GM18873 (cell line): ENCODE data around the gene RET.

ENCODE experiments used
- ATAC-seq: cut with Tn5 transposase; IDR thresholded peaks from one replicate; pipeline ENCODE4 v1.9.1; 2021; ENCODE audit warnings: mild to moderate bottlenecking, moderate library complexity, moderate number of reproducible peaks; ENCODE audit not compliant: unreplicated experiment, low FRiP score

RET gene

DNA sequence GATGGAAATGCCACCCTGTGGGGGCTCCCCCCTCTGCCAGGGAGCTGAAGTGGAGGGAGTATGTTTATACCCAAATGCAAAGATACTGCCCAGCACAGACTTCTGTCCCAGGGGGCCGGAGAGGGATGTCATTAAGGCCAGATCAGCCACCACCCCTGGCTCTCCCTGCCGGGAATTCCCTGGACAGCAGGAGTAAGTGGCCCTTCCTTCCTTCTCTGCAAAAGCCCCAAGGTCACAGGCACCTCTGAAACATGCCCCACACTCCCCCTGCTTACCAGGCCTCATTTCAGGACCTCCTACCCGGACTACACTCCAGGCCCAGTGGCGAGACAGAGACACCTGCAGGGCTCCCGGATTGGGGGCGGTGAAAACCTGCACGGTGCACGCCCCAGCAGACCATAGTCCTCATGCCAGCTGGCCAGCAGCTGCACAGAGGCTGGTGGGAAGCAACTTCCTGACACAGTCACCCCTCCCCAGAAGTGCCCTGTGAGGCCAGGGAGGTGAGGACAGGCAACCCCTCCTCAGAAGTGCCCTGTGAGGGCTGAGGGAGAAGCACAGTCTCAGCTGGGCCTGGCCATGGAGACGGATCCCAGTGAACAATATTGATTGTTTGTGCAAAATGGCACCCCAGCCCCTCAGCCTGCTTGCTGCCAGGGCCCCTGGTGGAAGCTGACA is 33.0 kb upstream of the RET start:
- no peak for ATAC-seq

GRCh38 chr10:43044448-43044921 is 32.4 kb upstream of the RET start:
- no peak for ATAC-seq

GRCh38 chr10:43044961-43045621 is 31.8 kb upstream of the RET start:
- ATAC-seq: no peak

- no peak for ATAC-seq
These were observed 31.1 kb upstream of the RET start for GRCh38 chr10:43045631-43046287.

DNA sequence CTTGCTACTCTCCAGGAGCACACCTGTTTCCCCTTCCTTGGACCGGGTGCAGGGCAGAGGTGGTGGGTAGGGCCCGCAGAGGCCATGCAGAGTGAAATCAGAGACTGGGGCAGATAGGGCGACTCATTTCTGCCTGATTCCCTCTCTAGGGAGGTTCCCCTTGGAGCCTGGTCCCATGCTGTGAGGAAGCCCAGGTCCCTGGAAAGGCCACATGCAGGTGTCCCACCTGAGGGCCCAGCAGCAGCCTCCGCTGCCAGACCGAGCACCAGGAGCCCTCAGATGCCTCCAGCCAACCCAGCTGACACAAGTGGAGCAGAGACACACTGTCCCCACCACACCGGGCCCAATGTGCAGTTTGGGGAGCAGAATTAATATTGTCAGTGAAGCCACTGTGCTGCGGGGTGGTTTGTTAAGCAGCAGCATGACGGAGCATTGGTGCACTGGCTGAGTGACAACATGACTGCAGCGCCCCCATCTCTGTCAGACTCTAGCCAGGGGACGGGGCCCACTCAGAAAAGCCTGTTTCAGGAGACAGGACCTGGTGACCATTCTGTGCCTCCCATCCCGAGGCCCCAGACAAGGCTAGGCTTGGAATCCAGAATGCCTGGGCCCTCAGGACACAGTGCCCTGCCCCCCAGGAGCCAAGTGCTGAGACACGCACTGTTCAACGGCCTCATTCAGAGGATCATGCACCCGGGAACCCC is 30.4 kb upstream of the RET start:
- no peak for ATAC-seq

GRCh38 chr10:43047288-43047970 is 29.4 kb upstream of the RET start:
- ATAC-seq: no peak

- no peak for ATAC-seq
These were observed 28.4 kb upstream of the RET start for GRCh38 chr10:43048301-43049051.

DNA sequence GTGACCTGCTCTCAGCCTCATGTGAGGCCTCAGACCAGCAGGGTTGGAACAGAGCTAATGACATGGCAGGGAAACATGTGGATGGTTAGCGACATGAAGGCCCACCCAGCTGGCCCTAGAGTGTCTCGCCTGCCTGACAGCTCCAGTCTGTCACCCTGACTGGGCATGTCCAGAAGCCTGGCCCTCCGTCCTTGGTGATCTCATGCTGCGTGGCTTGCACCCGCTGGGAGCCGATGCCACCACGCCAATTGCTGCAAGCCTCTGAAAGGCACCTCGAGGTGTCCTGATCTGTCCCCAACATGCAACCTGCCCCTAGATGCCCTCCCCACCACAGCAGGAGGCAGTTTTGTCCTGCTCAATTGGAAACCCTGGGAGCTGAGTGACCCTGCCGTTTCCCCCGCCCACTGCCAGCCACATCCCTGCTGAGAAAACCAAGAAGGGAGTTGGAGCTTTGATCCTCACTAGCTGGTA is 27.8 kb upstream of the RET start:
- no peak for ATAC-seq

DNA sequence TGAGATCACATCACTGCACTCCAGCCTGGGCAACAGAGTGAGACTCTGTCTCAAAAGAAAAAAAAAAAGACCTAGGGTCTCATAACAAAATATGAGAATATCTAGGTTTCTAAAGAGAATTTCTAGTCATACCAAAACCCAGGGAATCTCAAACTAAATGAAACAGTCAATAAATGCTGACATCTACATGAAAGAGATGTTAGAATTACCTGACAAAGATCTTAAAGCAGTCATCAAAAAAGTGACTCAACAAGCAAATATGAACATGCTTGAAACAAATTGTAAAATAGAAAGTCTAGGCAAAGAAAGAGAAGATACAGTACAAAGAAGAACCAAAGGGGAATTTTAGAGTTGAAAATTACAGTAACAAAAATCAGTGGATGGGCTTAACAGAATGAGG is 26.9 kb upstream of the RET start:
- ATAC-seq: no peak

DNA sequence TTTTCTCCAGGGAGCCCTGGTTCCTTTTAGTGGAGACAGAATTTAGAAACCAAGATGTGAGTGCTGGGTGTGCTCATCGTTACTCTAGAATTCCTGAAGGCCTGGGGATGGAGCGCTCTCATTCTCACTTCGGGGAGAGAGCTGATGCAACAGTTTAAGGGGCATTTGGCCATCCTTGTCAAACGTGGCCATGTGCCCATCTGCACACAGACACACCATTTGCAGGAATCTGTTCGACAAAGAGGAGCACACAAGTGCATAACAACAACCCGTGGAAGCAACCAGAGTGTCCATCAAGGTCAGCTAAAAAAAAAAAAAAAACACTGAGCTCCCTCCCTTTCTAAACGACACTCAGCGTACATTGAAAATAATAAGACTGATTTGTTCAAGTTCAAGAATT is 23.0 kb upstream of the RET start:
- no peak for ATAC-seq

DNA sequence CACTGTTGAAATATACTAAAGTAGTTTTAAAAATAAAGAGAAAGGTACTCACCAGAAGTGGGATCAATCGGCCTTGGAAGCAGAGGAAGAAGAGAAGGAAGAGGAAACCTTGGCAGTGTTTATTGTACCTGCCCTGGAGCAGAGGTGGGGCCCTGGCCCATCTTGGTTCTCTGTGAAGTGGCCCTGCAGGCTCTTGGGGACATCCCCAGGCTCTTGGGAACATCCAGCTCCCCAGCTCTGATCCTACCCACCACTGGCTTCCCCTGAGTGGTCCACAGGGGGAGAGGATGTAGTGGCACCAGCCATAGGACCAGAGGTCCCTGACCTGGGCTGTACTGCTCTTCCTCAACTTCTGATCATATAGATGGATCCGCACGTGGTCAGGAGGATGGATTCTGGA is 22.3 kb upstream of the RET start:
- ATAC-seq: no peak

GRCh38 chr10:43055217-43055616 is 21.7 kb upstream of the RET start:
- no peak for ATAC-seq

GRCh38 chr10:43055991-43056567 is 20.8 kb upstream of the RET start:
- no peak for ATAC-seq

DNA sequence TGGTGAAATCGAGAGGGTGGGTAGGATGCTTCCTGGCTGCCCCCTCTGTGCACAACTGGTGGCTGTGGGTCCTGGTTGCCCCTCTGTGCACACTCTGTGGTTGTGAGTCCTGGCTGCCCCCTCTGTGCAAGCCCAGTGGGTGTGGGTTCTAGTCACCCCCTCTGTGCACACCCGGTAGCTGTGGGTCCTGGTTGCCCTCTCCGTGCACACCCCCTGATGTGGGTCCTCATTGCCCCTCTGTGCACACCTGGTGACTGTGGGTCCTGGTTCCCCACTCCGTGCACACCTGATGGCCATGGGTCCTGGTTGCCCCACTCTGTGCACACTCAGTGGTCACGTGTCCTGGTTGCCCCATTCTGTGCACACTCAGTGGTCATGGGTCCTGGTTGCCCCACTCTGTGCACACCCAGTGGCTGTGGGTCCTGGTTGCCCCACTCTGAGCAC is 20.3 kb upstream of the RET start:
- ATAC-seq: no peak

GRCh38 chr10:43057231-43057711 is 19.6 kb upstream of the RET start:
- no peak for ATAC-seq

DNA sequence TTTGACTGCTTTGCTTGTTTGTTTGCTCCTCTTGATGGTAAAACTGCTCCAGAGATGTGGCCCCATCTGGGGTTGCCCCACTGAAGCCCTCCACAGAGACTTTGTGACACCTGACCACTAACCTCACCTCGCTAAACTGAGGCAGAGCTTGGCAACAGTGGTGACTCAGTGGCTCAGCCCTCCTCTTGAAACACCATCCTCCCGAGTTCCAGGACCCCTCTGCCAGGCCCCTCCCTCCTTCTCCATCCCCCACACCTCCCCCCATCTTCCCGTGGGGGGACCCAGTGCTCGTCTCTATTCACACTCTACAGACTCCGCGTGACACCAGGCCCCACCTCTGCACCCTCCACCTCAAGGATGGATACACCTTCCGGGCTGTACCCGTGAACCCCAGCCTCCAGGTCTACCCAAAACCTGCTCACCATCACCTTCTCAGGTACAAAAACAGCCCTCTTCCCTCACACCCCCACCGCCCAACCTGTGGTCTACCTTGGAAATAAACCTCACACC is 19.0 kb upstream of the RET start:
- no peak for ATAC-seq

DNA sequence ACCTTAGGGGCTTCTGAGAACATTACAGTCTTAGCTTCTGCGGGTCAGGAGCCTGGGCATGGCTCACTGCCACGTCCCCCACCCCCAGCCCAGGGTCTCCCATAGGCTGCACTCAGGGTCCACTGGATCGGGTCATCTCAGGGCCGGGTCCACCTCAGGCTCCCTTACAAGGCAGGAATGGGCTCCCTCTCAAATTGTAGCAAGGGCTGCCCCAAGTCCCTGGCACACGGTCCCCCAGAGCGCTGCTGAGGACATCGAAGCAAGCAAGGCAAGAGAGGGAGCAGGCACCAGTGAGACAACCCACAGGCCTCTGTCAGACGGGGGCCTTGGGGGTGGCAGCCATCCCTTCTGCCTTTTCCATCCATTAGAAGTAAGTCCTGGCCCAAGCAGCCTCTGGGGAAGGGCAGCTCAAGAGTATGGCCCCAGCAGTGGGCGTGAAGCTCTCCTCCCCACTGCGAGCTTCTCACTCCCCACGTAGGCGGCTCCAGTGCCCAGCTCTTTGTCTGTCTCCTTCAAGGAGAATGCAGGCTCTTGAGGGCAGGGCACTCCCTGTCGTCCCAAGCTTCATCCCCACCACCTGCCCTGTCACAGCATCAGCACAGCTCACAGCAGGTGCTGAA is 18.0 kb upstream of the RET start:
- ATAC-seq: no peak

DNA sequence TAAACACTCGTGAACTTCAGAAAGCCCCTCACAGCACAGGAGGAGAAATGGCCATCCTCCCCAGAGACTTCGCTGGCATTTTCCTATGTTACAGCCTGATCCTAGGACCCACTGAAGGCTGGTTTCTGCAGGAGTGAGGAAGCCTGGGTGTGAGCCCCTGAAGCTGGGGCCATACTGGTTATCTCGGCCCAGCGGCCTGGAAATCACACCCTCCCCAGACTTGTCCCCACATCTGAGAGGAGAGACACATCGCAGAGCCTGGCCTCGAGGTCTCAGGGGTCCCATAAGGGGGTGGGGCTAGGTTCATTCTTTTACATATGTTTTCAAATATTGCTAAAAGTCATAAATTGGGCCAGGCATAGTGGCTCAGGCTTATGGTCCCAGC is 17.5 kb upstream of the RET start:
- ATAC-seq: no peak

GRCh38 chr10:43059828-43060227 is 17.0 kb upstream of the RET start:
- no peak for ATAC-seq
